Erythroblast (primary cell): Measurements from ENCODE around the gene ARHGAP26.

Experiments
- GATA1 ChIP-seq: IDR thresholded peaks from 2 replicates; pipeline ENCODE4 v1.6.1; 2011; ENCODE audit warnings: low read depth, mild to moderate bottlenecking, control low read depth, low read length, moderate library complexity
- POLR2A ChIP-seq: IDR thresholded peaks from 2 replicates; pipeline ENCODE4 v1.6.1; 2011; ENCODE audit warnings: mild to moderate bottlenecking, low read length

DNA sequence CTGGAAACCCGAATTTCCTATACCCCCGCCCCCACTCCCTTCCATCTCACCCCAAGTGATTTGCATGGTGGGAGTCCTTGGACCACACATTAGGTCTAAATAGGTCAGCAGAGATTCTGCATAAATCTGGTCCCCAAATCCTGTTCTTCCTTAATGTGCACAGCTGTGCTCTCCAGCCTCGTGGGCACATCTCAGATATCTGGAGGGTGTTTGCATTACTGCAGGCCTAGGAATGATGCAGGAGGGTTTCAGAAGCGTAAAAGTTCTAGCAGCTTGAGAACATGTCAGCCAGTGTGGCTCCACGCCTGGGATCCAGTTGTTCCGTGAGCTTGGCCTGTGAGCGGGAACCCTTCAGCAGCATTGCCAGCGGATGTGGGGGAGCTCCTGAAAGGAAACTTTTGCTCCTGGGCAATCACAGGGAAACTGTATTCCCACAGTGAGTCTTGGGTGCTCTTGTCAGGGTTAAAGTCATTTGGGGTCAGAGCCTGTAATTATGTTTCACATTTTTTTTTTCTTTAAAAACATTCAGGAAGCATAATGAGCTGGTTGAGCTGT is 12.9 kb downstream of the ARHGAP26 start:
- TF ChIP-seq POLR2A (no peak), GATA1 (no peak)
